ENCODE data around the gene SPECC1.
"Not testable (repeated sequence)": the region's sequence is repeated elsewhere in the genome, so short reads cannot be mapped to it uniquely, and the experiment has no call there.

Gene SPECC1

GRCh38 chr17:20142268-20142667, 133.1 kb downstream of the SPECC1 start:
- DNase-seq, result no peak

GRCh38 chr17:20143740-20144139, 134.6 kb downstream of the SPECC1 start:
- DNase-seq, result no peak

GRCh38 chr17:20145567-20145966, 136.4 kb downstream of the SPECC1 start:
- no peak for DNase-seq

- DNase-seq, result no peak
Observed at GRCh38 chr17:20149251-20149650, 140.1 kb downstream of the SPECC1 start.

- no peak for DNase-seq
Observed at GRCh38 chr17:20151174-20151573, 142.0 kb downstream of the SPECC1 start.

GRCh38 chr17:20153231-20153630, 144.1 kb downstream of the SPECC1 start:
- no peak for DNase-seq

GRCh38 chr17:20154286-20155000, 145.3 kb downstream of the SPECC1 start:
- DNase-seq, result peak; percentile 11

GRCh38 chr17:20155258-20156195, 146.4 kb downstream of the SPECC1 start:
- peak; percentile 98 for DNase-seq

GRCh38 chr17:20156196-20157000, 147.2 kb downstream of the SPECC1 start:
- peak; percentile 41 for DNase-seq

- DNase-seq, result no peak
Observed at GRCh38 chr17:20157001-20157310, 147.8 kb downstream of the SPECC1 start.

- DNase-seq, result no peak
Observed at GRCh38 chr17:20158580-20158979, 149.4 kb downstream of the SPECC1 start.

- DNase-seq, result no peak
Observed at GRCh38 chr17:20159406-20160069, 150.4 kb downstream of the SPECC1 start.

GRCh38 chr17:20165516-20165915, 156.4 kb downstream of the SPECC1 start:
- not testable (repeated sequence) for DNase-seq

GRCh38 chr17:20170085-20170484, 160.9 kb downstream of the SPECC1 start:
- DNase-seq, result no peak

GRCh38 chr17:20171741-20172365, 162.7 kb downstream of the SPECC1 start:
- no peak for DNase-seq

GRCh38 chr17:20172376-20172775, 163.2 kb downstream of the SPECC1 start:
- DNase-seq, result no peak

GRCh38 chr17:20173091-20173490, 163.9 kb downstream of the SPECC1 start:
- no peak for DNase-seq

GRCh38 chr17:20174588-20175265, 165.6 kb downstream of the SPECC1 start:
- no peak for DNase-seq

GRCh38 chr17:20179041-20179440, 169.9 kb downstream of the SPECC1 start:
- DNase-seq, result no peak

- DNase-seq, result no peak
Observed at GRCh38 chr17:20180661-20181060, 171.5 kb downstream of the SPECC1 start.

- DNase-seq, result no peak
Observed at GRCh38 chr17:20184181-20184580, 175.0 kb downstream of the SPECC1 start.
